KMS-11 (cell line): ENCODE results near the gene CSAD.
"Not testable (repeated sequence)": the region's sequence is repeated elsewhere in the genome, so short reads cannot be mapped to it uniquely, and the experiment has no call there.

Experiments used
- H2AFZ ChIP-seq: fragments of 200-600 bp; sonication (generic); 2 replicates; pipeline ENCODE4 v1.6.1; 2016; ENCODE audit warnings: antibody characterized with exemption, mixed run types, low read depth
- H3K27ac ChIP-seq: fragments of 200-600 bp; sonication (generic); 2 replicates; pipeline ENCODE4 v1.6.1; 2016; ENCODE audit warnings: mild to moderate bottlenecking, mixed run types
- H3K27me3 ChIP-seq: fragments of 200-600 bp; sonication (generic); 2 replicates; pipeline ENCODE4 v1.6.1; 2017; ENCODE audit warnings: mild to moderate bottlenecking, low read depth, mixed run types, moderate library complexity; ENCODE audit not compliant: insufficient read depth
- H3K36me3 ChIP-seq: fragments of 200-600 bp; sonication (generic); 2 replicates; pipeline ENCODE4 v1.6.1; 2017; ENCODE audit warnings: mild to moderate bottlenecking, mixed run types; ENCODE audit not compliant: insufficient read depth
- H3K4me1 ChIP-seq: fragments of 200-600 bp; sonication (generic); 2 replicates; pipeline ENCODE4 v1.6.1; 2016; ENCODE audit warnings: mild to moderate bottlenecking, low read depth, mixed run types; ENCODE audit not compliant: poor library complexity, severe bottlenecking
- H3K4me2 ChIP-seq: fragments of 200-600 bp; sonication (generic); 2 replicates; pipeline ENCODE4 v1.7.0; 2016; ENCODE audit warnings: mild to moderate bottlenecking, mixed run types
- H3K4me3 ChIP-seq: fragments of 200-600 bp; sonication (generic); IDR thresholded peaks from 2 replicates; pipeline ENCODE4 v1.6.1; 2017; ENCODE audit warnings: low read depth, low read length, mixed read lengths; ENCODE audit not compliant: insufficient read depth
- H3K79me2 ChIP-seq: fragments of 200-600 bp; sonication (generic); 2 replicates; pipeline ENCODE4 v1.6.1; 2016; ENCODE audit warnings: low read depth, mixed run types; ENCODE audit not compliant: insufficient read depth
- H3K9ac ChIP-seq: fragments of 200-600 bp; sonication (generic); 2 replicates; pipeline ENCODE4 v1.6.1; 2016; ENCODE audit warnings: mild to moderate bottlenecking, mixed run types
- H4K20me1 ChIP-seq: fragments of 200-600 bp; sonication (generic); 2 replicates; pipeline ENCODE4 v1.6.1; 2016; ENCODE audit warnings: mild to moderate bottlenecking, mixed run types; ENCODE audit not compliant: insufficient read depth
- TF ChIP-seq, protein P1 (sequence below): fragments of 200-600 bp; sonication (generic); conservative IDR thresholded peaks from 2 replicates; pipeline ENCODE4 v1.6.1; 2017; ENCODE audit warnings: low read depth, mild to moderate bottlenecking, antibody characterized with exemption, low read length, moderate library complexity, mixed read lengths

The CSAD gene

DNA sequence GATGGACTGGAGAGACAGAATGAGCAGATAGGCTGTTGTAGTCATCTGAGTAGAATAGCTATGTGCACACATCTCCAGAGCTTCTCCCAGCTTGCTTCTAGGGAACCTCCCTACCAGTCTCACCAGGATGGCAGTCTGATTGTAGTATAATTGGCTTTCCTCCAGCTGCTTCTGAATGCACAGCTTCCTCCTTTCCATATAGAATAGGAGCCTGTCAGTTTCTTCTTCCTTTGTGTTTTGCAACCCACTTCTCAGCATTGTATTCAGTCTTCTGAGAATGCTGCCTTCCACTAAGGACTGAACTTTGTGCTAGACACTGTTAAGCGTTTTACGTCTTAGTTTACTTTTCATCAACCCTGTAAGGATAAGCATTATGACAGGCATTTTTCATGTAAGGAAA lies 2.2 kb upstream of the CSAD start:
- H4K20me1 ChIP-seq = no peaks in the 10 kb centered on the region
- no peaks in the 10 kb centered on the region for H3K27me3 ChIP-seq
- peaks cover 11% of the 10 kb centered on the region; the same call in 1 of the 2 replicates for H3K36me3 ChIP-seq
- no peak overlapping the region for H2AFZ ChIP-seq
- no peak overlapping the region for H3K4me3 ChIP-seq
- no peak overlapping the region for H3K27ac ChIP-seq
- TF ChIP-seq, protein P1, sequence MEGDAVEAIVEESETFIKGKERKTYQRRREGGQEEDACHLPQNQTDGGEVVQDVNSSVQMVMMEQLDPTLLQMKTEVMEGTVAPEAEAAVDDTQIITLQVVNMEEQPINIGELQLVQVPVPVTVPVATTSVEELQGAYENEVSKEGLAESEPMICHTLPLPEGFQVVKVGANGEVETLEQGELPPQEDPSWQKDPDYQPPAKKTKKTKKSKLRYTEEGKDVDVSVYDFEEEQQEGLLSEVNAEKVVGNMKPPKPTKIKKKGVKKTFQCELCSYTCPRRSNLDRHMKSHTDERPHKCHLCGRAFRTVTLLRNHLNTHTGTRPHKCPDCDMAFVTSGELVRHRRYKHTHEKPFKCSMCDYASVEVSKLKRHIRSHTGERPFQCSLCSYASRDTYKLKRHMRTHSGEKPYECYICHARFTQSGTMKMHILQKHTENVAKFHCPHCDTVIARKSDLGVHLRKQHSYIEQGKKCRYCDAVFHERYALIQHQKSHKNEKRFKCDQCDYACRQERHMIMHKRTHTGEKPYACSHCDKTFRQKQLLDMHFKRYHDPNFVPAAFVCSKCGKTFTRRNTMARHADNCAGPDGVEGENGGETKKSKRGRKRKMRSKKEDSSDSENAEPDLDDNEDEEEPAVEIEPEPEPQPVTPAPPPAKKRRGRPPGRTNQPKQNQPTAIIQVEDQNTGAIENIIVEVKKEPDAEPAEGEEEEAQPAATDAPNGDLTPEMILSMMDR = no peak
- H3K9ac ChIP-seq = no peak overlapping the region
- peaks cover 53% of the 10 kb centered on the region for H3K4me1 ChIP-seq
- H3K4me2 ChIP-seq = peak overlapping the region; percentile 80
- peaks cover 41% of the 10 kb centered on the region for H3K79me2 ChIP-seq

DNA sequence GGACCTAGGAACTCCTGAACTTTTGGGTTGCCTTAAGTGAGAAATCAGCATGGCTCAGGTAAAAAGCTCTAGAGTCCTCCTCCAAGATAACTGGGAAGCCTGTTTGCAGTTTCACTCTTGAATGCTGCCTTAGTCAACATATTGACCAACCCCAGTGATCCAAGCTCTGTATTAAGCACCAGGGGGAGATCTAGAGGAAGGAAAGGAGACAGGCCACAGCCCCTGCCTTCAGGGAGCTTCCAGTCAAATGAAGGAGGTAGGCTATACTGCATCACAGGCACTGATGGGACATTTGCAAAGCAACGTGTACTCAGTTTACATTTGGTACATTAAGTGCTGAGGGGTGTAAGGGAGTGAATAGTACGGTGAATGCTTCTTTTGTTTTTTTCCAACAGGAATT lies 1.2 kb upstream of the CSAD start:
- peak overlapping the region; percentile 80 for H3K4me2 ChIP-seq
- peaks cover 42% of the 10 kb centered on the region for H3K79me2 ChIP-seq
- H2AFZ ChIP-seq = no peak overlapping the region
- no peaks in the 10 kb centered on the region for H4K20me1 ChIP-seq
- H3K27ac ChIP-seq = peak overlapping the region; percentile 79
- H3K4me3 ChIP-seq = peak overlapping the region; percentile 66
- peak overlapping the region; percentile 62; the same call in 1 of the 2 replicates for H3K9ac ChIP-seq
- TF ChIP-seq, protein P1 = no peak; the same call in 1 of the 2 replicates
- peaks cover 6% of the 10 kb centered on the region; the same call in 1 of the 2 replicates for H3K36me3 ChIP-seq
- no peaks in the 10 kb centered on the region for H3K27me3 ChIP-seq
- H3K4me1 ChIP-seq = peaks cover 55% of the 10 kb centered on the region

DNA sequence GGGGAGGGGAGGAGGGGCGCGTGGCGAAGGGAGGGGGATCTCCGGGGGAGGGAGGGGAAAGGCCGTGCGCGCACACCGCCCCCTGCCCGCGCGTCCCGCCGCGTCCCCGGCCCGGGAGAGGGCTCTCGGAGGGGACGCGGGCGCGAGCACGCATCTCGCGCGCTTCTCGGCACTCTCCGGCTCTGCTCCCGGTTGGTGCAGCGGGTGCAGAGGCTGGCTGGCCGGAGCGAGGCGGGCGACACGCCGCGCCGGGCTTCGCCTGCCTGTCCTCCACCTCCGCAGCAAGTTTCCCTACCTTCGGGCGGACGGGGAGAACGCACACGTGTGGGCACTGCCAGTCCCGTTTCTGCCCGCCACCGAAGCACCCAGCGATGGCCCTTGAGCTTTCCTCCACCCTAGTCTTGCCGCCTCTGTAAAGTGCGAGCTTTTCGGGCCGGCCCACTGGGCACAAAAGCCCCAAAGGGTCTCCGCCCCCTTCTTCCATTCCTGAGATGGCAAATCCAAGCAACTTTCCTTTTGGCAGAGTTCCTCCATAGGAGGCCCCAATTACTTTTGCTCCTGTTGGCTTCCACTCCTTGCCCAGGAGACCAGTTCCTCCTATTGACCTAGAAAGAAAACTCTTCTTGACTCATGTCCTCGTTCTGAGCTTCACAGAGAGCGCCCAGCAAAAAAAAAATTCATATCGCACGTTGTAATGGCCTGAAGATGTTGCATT lies 363 bp upstream of the CSAD start:
- Histone ChIP-seq H3K27me3 (no peaks in the 10 kb centered on the region), H3K79me2 (peaks cover 42% of the 10 kb centered on the region), H3K27ac (peak overlapping the region; percentile 79), H3K9ac (peak overlapping the region; percentile 62), H4K20me1 (no peaks in the 10 kb centered on the region), H2AFZ (peak overlapping the region; percentile 43), H3K4me1 (peaks cover 62% of the 10 kb centered on the region), H3K4me2 (peak overlapping the region; percentile 80), H3K36me3 (no peaks in the 10 kb centered on the region), H3K4me3 (peak overlapping the region; percentile 66)
- TF ChIP-seq, protein P1 = no peak; the same call in 1 of the 2 replicates

DNA sequence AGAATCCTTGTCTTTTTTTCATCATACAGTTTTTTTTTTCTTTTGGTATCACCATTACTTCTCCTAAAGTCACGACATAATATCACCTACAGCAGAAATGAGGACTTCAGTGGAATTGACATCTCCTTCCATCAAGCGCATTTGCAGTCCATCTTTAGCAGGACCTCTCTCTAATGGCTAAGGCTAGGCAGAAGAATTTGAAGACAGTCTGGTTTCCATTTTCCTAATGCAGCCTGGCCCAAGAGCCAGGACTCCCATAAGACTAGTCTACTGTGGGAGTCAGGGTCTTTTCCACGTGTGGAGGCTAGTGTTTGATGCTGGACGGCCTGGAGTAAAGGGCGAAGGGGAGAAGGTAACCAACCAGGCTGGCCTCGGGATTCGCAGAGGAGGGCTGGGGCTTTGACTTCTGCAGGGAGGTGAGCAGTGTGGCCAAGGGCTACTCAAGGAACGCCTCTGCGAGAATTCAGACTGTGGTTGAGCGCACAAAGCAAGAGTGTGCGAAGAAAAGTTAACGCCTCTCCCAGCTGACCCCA lies 972 bp downstream of the CSAD start:
- H2AFZ ChIP-seq = peak overlapping the region; percentile 78
- H3K4me1 ChIP-seq = peaks cover 67% of the 10 kb centered on the region
- H3K27ac ChIP-seq = peak overlapping the region; percentile 79
- peaks cover 39% of the 10 kb centered on the region for H3K79me2 ChIP-seq
- H3K4me3 ChIP-seq = peak overlapping the region; percentile 96
- H3K4me2 ChIP-seq = peak overlapping the region; percentile 80
- no peaks in the 10 kb centered on the region for H3K36me3 ChIP-seq
- H3K27me3 ChIP-seq = no peaks in the 10 kb centered on the region
- H3K9ac ChIP-seq = peak overlapping the region; percentile 62
- TF ChIP-seq, protein P1 = peak; percentile 13; the same call in 1 of the 2 replicates
- no peaks in the 10 kb centered on the region for H4K20me1 ChIP-seq

DNA sequence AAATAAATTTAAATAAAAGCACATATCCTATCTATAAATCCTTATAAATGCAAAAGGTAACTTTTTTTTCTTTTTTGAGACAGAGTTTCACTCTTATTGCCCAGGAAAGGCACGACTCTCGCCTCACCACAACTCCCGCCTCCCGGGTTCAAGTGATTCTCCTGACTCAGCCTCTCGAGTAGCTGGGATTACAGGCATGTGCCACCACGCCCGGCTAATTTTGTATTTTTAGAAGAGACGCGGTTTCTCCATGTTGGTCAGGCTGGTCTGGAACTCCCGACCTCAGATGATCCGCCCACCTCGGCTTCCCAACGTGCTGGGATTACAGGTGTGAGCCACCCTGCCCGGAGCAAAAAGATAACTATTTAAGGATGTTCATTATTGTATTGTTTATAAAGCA lies 1.9 kb downstream of the CSAD start:
- not testable (repeated sequence) for H3K27me3 ChIP-seq, H3K4me3 ChIP-seq, H3K36me3 ChIP-seq, H2AFZ ChIP-seq, H4K20me1 ChIP-seq, H3K9ac ChIP-seq
- peak overlapping the region; percentile 79; the same call in 1 of the 2 replicates for H3K27ac ChIP-seq
- H3K79me2 ChIP-seq = peaks cover 33% of the 10 kb centered on the region
- peaks cover 70% of the 10 kb centered on the region for H3K4me1 ChIP-seq
- peak overlapping the region; percentile 80 for H3K4me2 ChIP-seq

DNA sequence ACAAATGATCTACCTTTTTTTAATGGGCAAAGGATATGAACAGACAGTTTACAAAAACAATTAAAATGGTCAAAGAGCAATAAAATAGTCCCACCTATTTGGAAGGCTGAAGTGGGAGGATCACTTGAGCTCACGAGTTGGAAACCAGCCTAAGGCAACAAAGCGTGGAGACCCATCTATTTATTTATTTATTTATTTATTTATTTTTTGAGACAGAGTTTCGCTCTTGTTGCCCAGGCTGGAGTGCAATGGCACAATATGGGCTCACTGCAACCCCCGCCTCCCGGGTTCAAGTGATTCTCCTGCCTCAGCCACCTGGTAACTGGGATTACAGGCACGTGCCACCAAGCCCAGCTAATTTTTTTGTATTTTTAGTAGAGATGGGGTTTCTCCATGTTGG lies 3.3 kb downstream of the CSAD start:
- H4K20me1 ChIP-seq, H3K4me3 ChIP-seq, H3K36me3 ChIP-seq, H3K27me3 ChIP-seq, H3K27ac ChIP-seq, H2AFZ ChIP-seq, H3K4me2 ChIP-seq, H3K9ac ChIP-seq: not testable (repeated sequence)
- Histone ChIP-seq H3K4me1 (peaks cover 57% of the 10 kb centered on the region), H3K79me2 (peaks cover 19% of the 10 kb centered on the region)
